AG04450 (cell line): ENCODE measurements around the gene MLN. TPM values are rescaled to one million over a fixed set of nuclear protein-coding genes. Genes with fewer than 3 reads are reported as not detected.

ENCODE experiments used
- CTCF ChIA-PET: fragments of 300-600, 350-600 bp; formaldehyde crosslinking; extraction: SDS; loops from one replicate; lab custom pipeline; 2022; ENCODE audit warnings: antibody characterized with exemption, inconsistent platforms; lab: Charles Lee
- POLR2A ChIA-PET: fragments of 350-600 bp; formaldehyde crosslinking; extraction: SDS; loops from one replicate; lab custom pipeline; 2021; ENCODE audit warnings: antibody characterized with exemption, inconsistent platforms; lab: Yijun Ruan, JAX
- DNase-seq: peaks from one replicate; pipeline ENCODE4 v3.0.0-alpha.2; 2011; ENCODE audit warnings: low read depth, low spot score
- H3K27ac ChIP-seq: one replicate; pipeline ENCODE4 v1.5.1; 2012; ENCODE audit warnings: low read depth, low read length, control low read depth
- H3K27me3 ChIP-seq: one replicate; pipeline ENCODE4 v1.6.0; 2012; ENCODE audit warnings: low read length; ENCODE audit not compliant: control insufficient read depth, insufficient read depth
- H3K4me3 ChIP-seq: 2 replicates; pipeline ENCODE4 v1.5.1; 2011; ENCODE audit warnings: mild to moderate bottlenecking, low read depth, low read length, control low read depth
- H3K9me3 ChIP-seq: 2 replicates; pipeline ENCODE4 v1.5.1; 2012; ENCODE audit warnings: low read length; ENCODE audit not compliant: control insufficient read depth, insufficient read depth
- CTCF ChIP-seq: IDR thresholded peaks from 2 replicates; pipeline ENCODE4 v1.5.1; 2011; ENCODE audit warnings: low read depth, low read length, control low read depth, inconsistent platforms
- polyA plus RNA-seq: library from polyadenylated mRNA; depleted of rRNA; stranded (reverse); fragments of >200 nt; gene quantifications from 2 replicates; pipeline ENCODE4 v1.2.3, GENCODE V29; 2011

MLN gene
- polyA plus RNA-seq, 1 experiment: not detected

DNA sequence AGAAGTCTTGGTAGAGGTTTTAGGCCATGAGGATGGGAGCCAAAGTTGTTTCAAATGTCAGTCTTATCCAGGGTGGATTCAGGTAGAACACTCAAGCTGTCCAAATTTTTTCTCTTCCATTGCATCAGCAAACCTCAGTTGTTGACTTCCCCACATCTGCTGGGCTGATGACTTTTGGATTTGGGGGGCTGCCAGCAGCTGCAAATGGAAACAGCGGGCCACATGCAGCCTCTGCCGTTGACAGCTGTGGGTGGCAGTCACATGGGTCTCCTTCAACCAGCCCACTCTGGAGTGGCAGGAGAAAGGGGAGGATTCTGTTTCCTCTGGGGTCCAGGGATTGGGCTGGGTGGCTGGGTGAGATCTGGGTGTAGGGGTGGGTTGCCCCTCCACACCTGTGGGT is 5.8 kb upstream of the MLN start:
- ChIA-PET POLR2A (no interaction called here), CTCF (no interaction called here)
- Histone ChIP-seq H3K27ac (no peak overlapping the region), H3K9me3 (no peaks in the 10 kb centered on the region), H3K4me3 (no peak overlapping the region), H3K27me3 (peaks cover 44% of the 10 kb centered on the region)
- no peak for TF ChIP-seq CTCF
- DNase-seq: no peak

- TF ChIP-seq CTCF: no peak
- ChIA-PET CTCF (interaction anchor here (1.2 kb wide), 1 partner anchor 16 kb away, joined by 4 read pairs; no protein-coding TSS in a partner anchor), POLR2A (no interaction called here)
- Histone ChIP-seq H3K27ac (no peak overlapping the region), H3K9me3 (no peaks in the 10 kb centered on the region), H3K4me3 (no peak overlapping the region), H3K27me3 (peaks cover 45% of the 10 kb centered on the region)
- DNase-seq: no peak
These were observed 4.9 kb upstream of the MLN start for GRCh38 chr6:33808641-33809180.

- DNase-seq: no peak
- TF ChIP-seq CTCF: no peak
- H3K9me3 ChIP-seq: no peaks in the 10 kb centered on the region
- CTCF ChIA-PET: no interaction called here
- POLR2A ChIA-PET: no interaction called here
- H3K27me3 ChIP-seq: peaks cover 45% of the 10 kb centered on the region
- no peak overlapping the region for H3K4me3 ChIP-seq
- no peak overlapping the region for H3K27ac ChIP-seq
These were observed 3.8 kb upstream of the MLN start for GRCh38 chr6:33807606-33808005.

DNA sequence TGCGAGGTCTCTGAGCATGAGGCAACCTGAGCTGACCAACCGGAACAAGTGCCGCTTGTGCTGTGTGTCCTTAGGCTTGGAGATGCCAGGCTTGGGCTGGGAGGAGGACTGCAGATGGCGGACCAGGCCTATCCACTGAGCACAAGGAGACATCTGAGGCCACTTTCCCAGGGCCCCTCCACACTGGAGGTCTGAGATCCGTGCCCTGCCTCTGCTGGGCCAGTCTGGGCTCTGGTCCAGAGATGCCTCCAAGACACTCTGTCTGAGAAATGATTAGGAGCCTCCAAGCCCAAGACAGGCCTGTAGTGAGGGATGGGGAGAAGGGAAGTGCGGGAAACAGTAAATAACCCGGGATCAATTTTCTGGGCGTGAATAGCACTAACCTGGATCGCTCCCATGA is 3.0 kb upstream of the MLN start:
- no peak for DNase-seq
- Histone ChIP-seq H3K27ac (no peak overlapping the region), H3K27me3 (peaks cover 45% of the 10 kb centered on the region), H3K4me3 (no peak overlapping the region), H3K9me3 (no peaks in the 10 kb centered on the region)
- ChIA-PET CTCF (no interaction called here), POLR2A (no interaction called here)
- no peak for TF ChIP-seq CTCF

DNA sequence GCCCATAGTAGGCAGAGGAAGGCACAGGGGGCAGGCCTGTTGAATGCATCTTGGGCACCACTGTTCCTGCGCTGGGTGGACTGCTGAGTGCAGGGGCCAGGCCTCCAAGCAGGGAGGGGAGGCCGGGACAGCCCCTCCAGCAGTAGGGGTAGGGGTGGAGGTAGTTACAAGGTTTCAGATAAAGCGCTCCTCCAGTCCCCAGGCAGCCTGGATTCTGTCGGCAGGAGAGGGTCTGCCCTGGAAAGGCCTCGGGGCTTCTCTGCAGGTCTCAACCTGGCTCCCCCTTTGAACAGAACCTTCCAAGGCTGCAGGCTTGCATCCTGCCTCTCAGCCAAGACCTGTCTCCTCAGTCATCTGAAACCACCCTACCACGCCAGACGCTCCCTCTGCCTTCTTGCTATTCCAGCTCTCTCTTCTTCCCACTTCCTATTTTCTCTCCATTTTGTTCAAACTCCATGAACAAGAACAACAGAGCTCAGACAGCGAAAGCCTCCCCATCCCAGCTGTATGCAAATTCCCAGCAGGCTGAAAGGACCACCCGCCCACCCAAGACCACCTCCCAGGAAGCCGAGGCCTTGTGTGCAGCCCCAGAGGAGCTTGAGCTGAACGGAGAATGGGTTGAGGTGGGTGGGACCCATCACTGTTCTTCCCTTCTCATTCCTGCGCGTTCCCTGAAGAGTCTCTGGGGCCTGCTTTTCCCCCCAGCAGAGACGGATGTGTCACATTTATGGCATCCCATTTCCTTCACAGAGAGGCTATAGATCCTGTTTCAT is 1.4 kb downstream of the MLN start:
- POLR2A ChIA-PET: no interaction called here
- Histone ChIP-seq H3K9me3 (no peaks in the 10 kb centered on the region), H3K27ac (no peak overlapping the region), H3K4me3 (no peak overlapping the region), H3K27me3 (peaks cover 39% of the 10 kb centered on the region)
- CTCF ChIA-PET: interaction anchor here (1.0 kb wide), 1 partner anchor 91 kb away, joined by 4 read pairs; the partner anchor contains the start of gene UQCC2
- no peak for DNase-seq
- TF ChIP-seq CTCF: no peak
